K562 (cell line): ENCODE measurements around the gene KSR2. TPM values are rescaled to one million over a fixed set of nuclear protein-coding genes. Genes with fewer than 3 reads are reported as not detected.

Source experiments
- E2F3 ChIP-seq: fragments of 250-450 bp; sonication (Bioruptor Pico); IDR thresholded peaks from 2 replicates; pipeline ENCODE4 v1.4.0; 2020; ENCODE audit warnings: mild to moderate bottlenecking
- HEY1 ChIP-seq: fragments of 250-450 bp; sonication (Bioruptor Pico); IDR thresholded peaks from 2 replicates; pipeline ENCODE4 v1.5.0; 2020; ENCODE audit warnings: mild to moderate bottlenecking, moderate library complexity, borderline replicate concordance
- HNRNPLL ChIP-seq: fragments of 200-400 bp; formaldehyde crosslinking; IDR thresholded peaks from 2 replicates; pipeline ENCODE4 v1.6.1; 2017; ENCODE audit warnings: low read length, low read depth, mild to moderate bottlenecking; ENCODE audit not compliant: poor library complexity, severe bottlenecking
- MLLT1 ChIP-seq, 2 experiments: fragments of 450-650 bp; IDR thresholded peaks; 2 replicates each; pipeline ENCODE4 v1.6.1; 2016
- MTA2 ChIP-seq: fragments of 450-650 bp; IDR thresholded peaks from 2 replicates; pipeline ENCODE4 v1.6.1; 2016; ENCODE audit warnings: low read depth
- RUNX1 ChIP-seq: sonication (generic); IDR thresholded peaks from 2 replicates; pipeline ENCODE4 v1.6.1; 2016; ENCODE audit warnings: antibody characterized with exemption, low read depth
- SMAD1 ChIP-seq: fragments of 150-350 bp; IDR thresholded peaks from 2 replicates; pipeline ENCODE4 v1.6.1; 2014; ENCODE audit warnings: low read length, low read depth; ENCODE audit not compliant: partially characterized antibody
- UBTF ChIP-seq, 2 experiments: IDR thresholded peaks; 2 replicates each; pipeline ENCODE4 v1.6.1; 2012; ENCODE audit warnings: improper control_type of control experiment in 2 of 2, low read depth in 2 of 2, low read length in 2 of 2, borderline replicate concordance in 1 of 2
- ZC3H11A ChIP-seq: IDR thresholded peaks from 2 replicates; pipeline ENCODE4 v1.6.1; 2012; ENCODE audit warnings: low read depth, low read length, improper control_type of control experiment
- polyA plus RNA-seq, 8 experiments: library from polyadenylated mRNA; depleted of rRNA in 4 of 8; stranded (reverse) in 5 of 8; unstranded in 3 of 8; fragments of >200 nt; fragmentation: Nextera tagmentation in 2 of 8; fragmentation: Illumina TruSeq in 1 of 8; extraction: Ambion mirVana in 2 of 8; extraction: Trizol in 1 of 8; gene quantifications; 2 replicates each; pipeline versions ENCODE4 v1.2.1 to v1.2.3, GENCODE V29; 2011 to 2014; ENCODE audit warnings: inconsistent platforms in 1 of 8, missing spikeins in 1 of 8
- total RNA-seq, 7 experiments: library from RNA; depleted of rRNA in 6 of 7; stranded (reverse); fragments of >200 nt in 6 of 7; fragmentation: Illumina TruSeq in 2 of 7; extraction: Trizol in 2 of 7; gene quantifications; 2 replicates each; pipeline versions ENCODE4 v1.2.1 to v1.2.3, GENCODE V29; 2011 to 2021; ENCODE audit warnings: low replicate concordance in 1 of 7

The KSR2 gene
- total and polyA plus RNA-seq, 9 of the 15 experiments (the other 6 are each of a cell fraction or from before 2014, with no cell fraction given) = not detected

GRCh38 chr12:117836476-117836875 lies 132.3 kb downstream of the KSR2 start (continued):
- TF ChIP-seq UBTF (IDR thresholded peaks at IDR 0.05; ENCODE audit: borderline replicate concordance in 1 of 2, low read depth in 2 of 2, low read length in 2 of 2) (no peak), MLLT1 (IDR thresholded peaks at IDR 0.05) (no peak), MTA2 (no peak), HNRNPLL (no peak), RUNX1 (no peak), HEY1 (CRISPR knock-in tag) (no peak), SMAD1 (no peak), E2F3 (no peak), ZC3H11A (no peak)
